Activated T-cell treated with anti-CD3 and anti-CD28 coated beads for 1 hour (primary cell): ENCODE results near the gene ZBTB8B.

ENCODE experiments used
- DNase-seq: peaks from one replicate; pipeline ENCODE4 v3.0.0-alpha.2; 2020; ENCODE audit warnings: low read depth

Gene ZBTB8B

GRCh38 chr1:32508761-32509160, 43.9 kb downstream of the ZBTB8B start:
- DNase-seq: no peak

DNA sequence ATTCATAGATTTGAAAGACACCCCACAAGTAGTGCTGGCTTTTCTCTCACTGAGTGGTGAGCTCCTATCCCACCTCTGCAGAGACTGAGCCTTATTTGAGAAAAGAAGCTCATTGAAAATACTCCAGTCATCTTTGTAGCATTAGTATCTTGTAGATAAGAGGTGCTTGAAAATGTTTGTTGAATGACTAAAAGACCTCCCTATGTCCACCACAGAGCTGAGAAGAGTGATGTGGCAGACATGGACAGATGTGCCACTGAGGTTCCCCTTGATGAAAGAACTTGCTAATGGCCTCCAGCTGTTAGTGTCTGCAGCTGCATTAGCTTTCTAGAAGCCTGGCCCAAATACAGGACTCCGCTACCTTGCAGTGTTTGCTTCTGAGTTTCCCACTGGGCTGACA, 45.1 kb downstream of the ZBTB8B start:
- no peak for DNase-seq
